Daoy (cell line): Measurements from ENCODE around the gene INPP5E. TPM values are rescaled to one million over a fixed set of nuclear protein-coding genes. Genes with fewer than 3 reads are reported as not detected.

Experiments
- DNase-seq: peaks from one replicate; pipeline ENCODE4 v3.0.0-alpha.2; 2015; ENCODE audit warnings: low read depth
- total RNA-seq: library from RNA; depleted of rRNA; stranded (reverse); fragments of >200 nt; shearing (Covaris generic); gene quantifications from 2 replicates; pipeline ENCODE4 v1.2.3, GENCODE V29; 2014; rRNA removed

Gene INPP5E
- total RNA-seq, 1 experiment from 2014 or later, result 6.6 TPM

DNA sequence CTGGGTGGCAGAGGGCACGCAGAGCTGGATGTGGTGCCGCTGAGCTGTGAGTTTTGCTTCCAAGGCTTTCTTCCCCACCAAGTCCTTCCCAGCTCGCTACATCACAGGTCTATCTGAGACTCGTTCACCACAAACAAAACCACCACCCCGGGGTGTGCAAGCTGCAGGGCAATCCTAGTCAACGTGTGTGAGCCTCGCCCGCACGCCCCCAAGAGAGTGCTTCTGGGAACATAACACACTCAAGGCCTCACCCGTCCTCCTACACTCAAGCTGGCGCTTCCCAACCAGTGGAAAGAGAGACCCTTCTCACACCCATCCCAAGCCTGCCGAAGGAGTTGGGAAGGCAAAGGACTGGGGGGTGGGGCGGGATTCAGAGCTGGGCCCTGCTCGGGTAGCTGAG, 50.2 kb downstream of the INPP5E start:
- DNase-seq, result no peak

DNA sequence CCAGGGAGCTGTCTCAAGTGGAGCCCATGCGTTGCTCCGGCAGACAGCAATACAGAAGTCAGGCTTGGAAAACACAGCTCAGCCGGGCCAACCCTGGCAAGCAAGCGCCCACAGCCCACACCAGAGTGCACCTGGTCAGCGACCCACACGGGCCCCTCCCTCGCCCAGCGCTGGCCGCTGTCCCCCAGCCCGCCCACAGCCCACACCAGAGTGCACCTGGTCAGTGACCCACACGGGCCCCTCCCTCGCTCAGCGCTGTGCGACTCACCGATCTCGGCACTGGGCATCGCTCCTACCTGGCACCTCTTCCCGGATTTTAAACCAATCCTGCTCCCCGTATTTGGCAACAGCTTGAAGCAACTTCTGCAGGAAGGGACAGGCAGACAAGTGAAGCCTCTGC, 52.4 kb downstream of the INPP5E start:
- no peak for DNase-seq

DNA sequence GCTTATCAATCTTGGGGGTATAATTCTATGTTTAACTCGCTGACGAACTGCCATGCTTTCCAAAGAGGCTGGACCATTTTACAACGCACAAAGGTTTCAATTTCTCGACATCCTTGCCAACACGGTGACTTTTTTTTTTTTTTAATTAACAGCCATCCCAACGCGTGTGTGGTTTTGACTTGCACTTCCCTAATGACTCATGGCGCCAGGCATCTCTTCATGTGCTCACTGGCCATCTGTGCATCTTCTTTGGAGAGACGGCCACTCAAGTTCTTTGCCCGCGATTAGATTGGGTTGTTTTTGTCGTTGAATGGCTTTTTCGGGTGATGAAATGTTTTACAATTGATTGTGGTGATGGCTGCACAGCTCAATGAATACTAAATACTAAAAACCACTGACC, 53.6 kb downstream of the INPP5E start:
- DNase-seq, result peak; percentile 51

DNA sequence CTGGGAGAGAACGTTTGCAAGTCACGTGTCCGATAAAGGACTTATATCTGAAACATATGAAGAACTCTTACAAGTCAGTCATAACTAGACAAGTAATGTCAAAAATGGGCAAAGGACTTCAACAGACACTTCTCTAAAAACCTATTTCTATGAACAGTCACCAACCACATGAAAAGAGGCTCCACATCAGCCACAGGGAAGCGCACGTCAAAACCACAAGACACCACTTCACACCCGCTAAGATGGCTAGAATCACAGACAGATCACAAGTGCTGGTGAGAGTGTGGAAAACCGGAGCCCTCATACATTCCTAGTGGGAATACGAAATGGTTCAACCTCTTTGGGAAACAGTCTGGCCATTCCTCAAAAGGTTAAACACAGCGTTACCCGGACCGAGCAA, 54.6 kb downstream of the INPP5E start:
- no peak for DNase-seq

DNA sequence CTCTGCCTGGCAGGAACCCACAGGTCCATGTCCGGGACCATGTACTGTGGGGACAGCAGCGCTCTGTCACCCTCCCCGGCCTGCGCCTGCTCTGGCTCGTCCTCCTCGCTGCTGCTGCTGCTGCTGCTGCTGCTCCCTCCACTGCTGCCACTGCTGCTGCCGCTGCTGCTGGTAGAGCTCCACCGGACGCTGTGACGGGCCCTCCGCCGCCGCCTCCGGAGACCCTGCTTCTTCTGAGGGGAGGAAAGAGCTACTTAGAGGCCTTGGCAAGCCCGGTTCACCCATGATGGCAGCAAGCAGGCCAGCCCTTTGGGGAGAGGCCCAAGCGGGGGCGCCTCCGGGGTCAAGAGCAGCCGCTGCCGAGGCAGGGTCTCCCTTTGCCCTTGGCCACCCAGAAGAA, 56.2 kb downstream of the INPP5E start:
- DNase-seq, result no peak

DNA sequence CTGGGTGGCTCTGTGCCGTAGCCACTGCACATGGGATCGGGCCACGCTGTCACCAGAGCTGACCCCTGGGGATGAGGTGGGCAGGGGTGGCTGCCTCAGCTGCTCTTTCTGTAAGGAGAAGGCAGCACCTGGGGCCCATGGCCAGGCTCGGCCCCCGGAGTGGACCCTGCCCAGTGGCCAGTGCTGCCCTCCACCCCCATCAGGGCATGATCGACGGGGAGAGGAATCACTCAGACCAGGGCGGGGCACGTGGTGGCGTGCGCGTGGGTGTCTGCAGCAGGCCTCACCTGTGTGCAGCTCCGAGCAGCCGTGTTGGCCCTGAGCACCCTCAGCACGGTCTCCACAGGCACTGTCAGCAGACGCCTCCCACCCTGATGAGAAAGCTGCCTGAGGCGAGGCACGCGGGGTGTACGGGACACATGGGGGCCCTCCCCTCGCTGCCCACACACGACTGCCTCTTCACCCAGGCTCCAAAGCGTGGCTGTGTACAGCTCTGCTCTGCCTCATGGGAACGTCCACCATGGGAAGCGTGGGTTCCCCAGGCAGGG, 57.6 kb downstream of the INPP5E start:
- DNase-seq, result no peak

DNA sequence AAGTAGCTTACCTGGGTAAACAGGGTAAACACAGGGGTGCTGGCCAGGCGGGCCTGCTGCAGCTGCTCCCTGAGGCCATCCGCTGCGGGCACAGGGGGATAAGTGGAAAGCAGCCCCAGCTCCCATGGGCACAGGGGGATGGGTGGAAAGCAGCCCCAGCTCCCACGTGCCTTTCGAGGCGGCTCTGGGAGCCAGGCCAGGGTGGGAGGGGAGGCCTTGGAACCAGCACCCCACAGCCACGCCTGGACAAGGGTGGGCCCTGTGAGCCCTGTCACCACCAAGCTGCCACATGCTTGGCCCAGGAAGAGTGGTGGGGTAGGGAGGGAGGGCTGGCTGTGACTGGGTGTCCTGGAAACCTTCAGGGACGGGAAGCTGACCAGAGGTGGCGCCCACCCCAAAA, 58.3 kb downstream of the INPP5E start:
- DNase-seq, result no peak

DNA sequence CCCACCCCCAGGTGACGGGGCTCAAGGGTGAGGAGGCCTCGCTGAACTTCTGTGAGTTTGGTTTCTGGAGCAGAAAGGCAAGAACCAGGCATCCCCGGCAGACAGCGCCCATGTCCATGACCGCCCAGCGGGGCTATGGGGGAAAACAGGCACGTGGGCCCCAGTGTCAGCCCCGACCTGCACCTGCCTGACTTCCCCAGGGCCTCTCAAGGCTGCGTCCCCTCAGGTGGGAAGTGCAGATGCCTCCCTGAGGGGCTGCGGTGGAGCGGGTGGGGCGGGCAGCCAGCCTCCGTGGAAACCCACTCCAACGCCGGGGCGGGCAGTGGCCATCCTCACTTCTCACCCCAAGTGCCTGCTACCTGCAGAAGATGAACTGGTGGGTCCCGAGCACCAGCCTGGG, 59.3 kb downstream of the INPP5E start:
- DNase-seq, result no peak

DNA sequence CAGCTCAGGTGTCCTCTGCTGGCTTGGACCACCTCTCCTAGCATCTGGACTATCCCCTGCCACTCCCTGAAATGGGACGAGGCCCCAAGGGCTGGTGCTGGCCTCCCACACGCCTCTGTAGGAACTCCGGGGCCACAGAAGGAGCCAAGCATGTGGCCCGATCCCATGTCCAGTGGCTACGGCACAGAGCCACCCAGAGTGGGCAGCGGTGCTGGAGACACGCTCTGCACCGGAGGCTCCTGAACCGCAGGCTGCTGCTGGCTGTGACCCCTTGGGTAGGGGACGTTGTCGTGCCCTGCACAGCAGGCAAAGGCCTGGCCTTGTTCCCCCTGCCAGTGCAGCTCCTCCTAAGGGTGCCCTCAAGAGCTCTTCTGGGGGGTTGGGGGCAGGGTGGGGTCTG, 59.8 kb downstream of the INPP5E start:
- no peak for DNase-seq

DNA sequence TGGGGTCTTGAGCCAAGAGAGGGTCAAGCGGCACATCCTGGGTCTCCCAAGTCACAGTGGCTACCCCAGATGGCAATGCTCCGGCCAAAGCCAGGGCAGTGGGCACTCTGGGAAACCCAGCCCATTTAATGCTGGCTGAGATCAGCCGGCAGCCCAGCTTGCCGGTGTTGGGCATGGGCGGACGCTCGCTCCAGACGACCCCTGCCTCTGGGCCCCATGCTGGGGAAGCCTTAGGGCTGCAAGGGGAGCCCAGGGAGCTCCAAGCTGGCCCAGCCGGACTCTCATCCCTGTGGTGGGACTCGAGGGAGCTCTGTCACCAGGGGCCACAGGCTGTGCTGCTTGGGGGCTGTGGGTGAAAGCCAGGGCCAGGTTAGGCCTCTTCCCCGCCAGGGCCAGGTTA, 60.2 kb downstream of the INPP5E start:
- no peak for DNase-seq

DNA sequence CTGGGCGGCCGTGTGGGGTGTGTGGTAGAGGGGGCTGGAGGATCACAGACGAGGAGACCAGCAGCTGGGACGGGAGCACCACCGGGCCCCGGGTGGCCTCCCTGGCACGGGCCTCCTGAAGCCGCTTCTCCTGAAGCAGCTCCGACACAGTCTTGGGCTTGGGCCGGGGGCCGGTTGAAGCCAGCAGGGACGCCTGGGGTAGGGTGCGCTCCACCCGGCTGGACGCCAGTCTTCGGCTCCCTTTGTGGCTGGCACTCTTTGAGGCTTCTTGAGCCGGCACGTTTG, 60.7 kb downstream of the INPP5E start:
- no peak for DNase-seq

Other genes with a start within 250 kb of the INPP5E start
- not detected in 2 replicates for gene LHX3, start 234.7 kb downstream of the INPP5E start, total RNA-seq
- gene QSOX2, start 194.0 kb downstream of the INPP5E start, total RNA-seq, result 25.8 and 30.3 TPM in 2 replicates
- not detected in 2 replicates for gene CCDC187, start 135.8 kb downstream of the INPP5E start, total RNA-seq
- gene GPSM1, start 112.3 kb downstream of the INPP5E start, total RNA-seq, result 15.8 and 23.4 TPM in 2 replicates
- 100 and 120 TPM in 2 replicates for gene DNLZ, start 76.1 kb downstream of the INPP5E start, total RNA-seq
- gene CARD9, start 66.2 kb downstream of the INPP5E start, total RNA-seq, result 0.36 and 1.1 TPM in 2 replicates
- 15.5 and 19.9 TPM in 2 replicates for gene SNAPC4, start 39.7 kb downstream of the INPP5E start, total RNA-seq
- 85.3 and 88.0 TPM in 2 replicates for gene ENTR1, start 29.2 kb downstream of the INPP5E start, total RNA-seq
- gene PMPCA, start 29.2 kb downstream of the INPP5E start, total RNA-seq, result 85.3 and 129 TPM in 2 replicates
- gene SEC16A, start 43.2 kb upstream of the INPP5E start, total RNA-seq, result 22.1 and 25.4 TPM in 2 replicates
- gene NOTCH1, start 106.2 kb upstream of the INPP5E start, total RNA-seq, result 4.4 and 8.7 TPM in 2 replicates
- 53.7 and 56.2 TPM in 2 replicates for gene EGFL7, start 223.1 kb upstream of the INPP5E start, total RNA-seq
- gene AGPAT2, start 247.6 kb upstream of the INPP5E start, total RNA-seq, result 46.5 and 51.3 TPM in 2 replicates